Panc1 (cell line): ENCODE data around the gene REV1.

Experiments used
- POLR2AphosphoS5 ChIP-seq: IDR thresholded peaks from 2 replicates; pipeline ENCODE4 v1.6.1; 2012; ENCODE audit warnings: mild to moderate bottlenecking, low read depth, low read length, moderate library complexity
- TF ChIP-seq, protein P1 (sequence below): fragments of 450-650 bp; IDR thresholded peaks from 2 replicates; pipeline ENCODE4 v1.5.1; 2017; ENCODE audit warnings: mild to moderate bottlenecking

DNA sequence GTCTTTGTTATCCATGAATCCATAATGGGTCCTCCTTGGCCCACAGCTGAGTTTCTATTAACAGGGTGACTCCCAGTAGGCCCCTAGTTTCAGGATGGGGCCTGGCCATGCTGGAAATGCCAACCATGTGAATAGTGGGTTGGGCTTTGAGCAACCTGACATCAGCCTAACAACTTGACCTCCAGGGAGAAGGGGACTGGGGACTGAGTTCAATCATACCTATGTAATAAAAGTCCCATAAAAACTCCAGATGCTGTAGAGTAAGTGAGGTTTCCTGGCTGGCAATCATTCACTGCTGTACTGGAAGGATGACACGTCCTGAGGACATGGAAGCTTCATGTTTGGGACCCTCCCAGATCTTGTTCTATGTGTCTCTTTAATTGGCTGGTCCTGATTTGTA, 7.9 kb downstream of the REV1 start:
- TF ChIP-seq, protein P1, sequence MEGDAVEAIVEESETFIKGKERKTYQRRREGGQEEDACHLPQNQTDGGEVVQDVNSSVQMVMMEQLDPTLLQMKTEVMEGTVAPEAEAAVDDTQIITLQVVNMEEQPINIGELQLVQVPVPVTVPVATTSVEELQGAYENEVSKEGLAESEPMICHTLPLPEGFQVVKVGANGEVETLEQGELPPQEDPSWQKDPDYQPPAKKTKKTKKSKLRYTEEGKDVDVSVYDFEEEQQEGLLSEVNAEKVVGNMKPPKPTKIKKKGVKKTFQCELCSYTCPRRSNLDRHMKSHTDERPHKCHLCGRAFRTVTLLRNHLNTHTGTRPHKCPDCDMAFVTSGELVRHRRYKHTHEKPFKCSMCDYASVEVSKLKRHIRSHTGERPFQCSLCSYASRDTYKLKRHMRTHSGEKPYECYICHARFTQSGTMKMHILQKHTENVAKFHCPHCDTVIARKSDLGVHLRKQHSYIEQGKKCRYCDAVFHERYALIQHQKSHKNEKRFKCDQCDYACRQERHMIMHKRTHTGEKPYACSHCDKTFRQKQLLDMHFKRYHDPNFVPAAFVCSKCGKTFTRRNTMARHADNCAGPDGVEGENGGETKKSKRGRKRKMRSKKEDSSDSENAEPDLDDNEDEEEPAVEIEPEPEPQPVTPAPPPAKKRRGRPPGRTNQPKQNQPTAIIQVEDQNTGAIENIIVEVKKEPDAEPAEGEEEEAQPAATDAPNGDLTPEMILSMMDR = no peak
- TF ChIP-seq POLR2AphosphoS5 = no peak
